ENCODE results near the gene ZNF232.

- TF ChIP-seq POLR2A (IDR thresholded peaks at IDR 0.05), result no peak
- no peak for TF ChIP-seq CTCF (IDR thresholded peaks at IDR 0.05)
- TF ChIP-seq POLR2AphosphoS5 (IDR thresholded peaks at IDR 0.05; ENCODE audit: insufficient read depth in 1 of 2, low read depth in 1 of 2), result no peak
Measured at GRCh38 chr17:5135726-5136579, 24.3 kb upstream of the ZNF232 start.
